DMS153 (cell line): Measurements from ENCODE around the gene TMEM135.
"Not testable (repeated sequence)": the region's sequence is repeated elsewhere in the genome, so short reads cannot be mapped to it uniquely, and the experiment has no call there.

Experiments used
- DNase-seq: peaks from one replicate; lab custom pipeline; 2025; lab: John Stamatoyannopoulos, UW

TMEM135 gene

DNA sequence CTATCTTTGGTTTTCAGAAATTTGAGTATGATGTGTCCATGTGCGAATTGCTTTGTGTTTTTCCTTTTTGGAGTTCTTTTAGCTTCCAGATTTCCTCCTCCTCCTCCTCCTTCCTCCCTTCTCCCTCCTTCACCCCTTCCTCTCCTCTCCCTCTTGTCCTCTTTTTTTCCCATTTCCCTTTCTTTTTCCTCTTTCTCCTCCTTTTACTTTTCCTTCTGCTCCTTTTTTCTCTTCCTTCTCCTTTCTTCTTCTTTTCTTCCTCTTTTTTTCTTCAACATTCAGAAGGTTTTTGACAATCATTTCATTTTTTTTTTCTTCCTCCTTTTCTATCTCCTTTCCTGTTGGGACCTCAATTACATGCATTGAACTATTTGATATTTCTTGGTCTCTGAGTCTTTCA lies 104.9 kb downstream of the TMEM135 start:
- no peak for DNase-seq

DNA sequence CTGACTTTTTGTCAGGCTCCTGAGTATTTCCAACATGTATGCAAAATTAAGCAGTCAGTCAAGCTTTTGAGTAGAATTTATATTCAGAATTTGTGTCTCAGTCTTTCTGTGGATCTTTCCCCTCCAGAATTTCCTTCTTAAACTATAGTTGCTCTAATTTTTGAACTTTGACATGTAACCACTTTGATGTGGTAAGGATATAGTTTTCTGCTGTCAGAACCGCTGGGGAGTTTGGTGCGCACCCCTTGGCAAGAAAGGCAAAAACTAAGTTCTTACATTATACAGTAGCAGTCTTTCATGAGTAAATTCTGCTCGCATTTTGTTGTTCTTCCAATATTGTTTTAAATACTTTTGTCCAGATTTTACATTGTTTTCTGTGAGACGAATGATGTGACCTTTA lies 105.9 kb downstream of the TMEM135 start:
- no peak for DNase-seq

DNA sequence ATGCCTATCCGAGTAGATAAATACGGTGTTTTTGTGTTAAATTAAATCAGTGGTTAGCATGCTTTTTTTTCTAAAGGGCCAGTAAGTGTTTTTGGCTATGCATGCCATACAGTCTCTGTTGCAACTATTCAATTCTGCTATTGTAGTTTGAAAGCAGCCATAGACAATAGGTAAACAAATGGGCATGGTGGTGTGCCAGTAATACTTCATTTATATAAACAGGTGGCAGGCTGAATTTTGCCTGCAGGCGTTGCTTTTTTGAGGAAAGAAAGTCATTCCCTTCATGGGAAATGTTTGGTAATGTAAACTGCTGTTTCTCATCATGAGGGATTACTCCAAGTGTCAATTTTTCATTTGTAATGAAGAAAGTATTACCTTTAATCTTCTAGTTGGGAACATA lies 106.5 kb downstream of the TMEM135 start:
- DNase-seq = no peak

DNA sequence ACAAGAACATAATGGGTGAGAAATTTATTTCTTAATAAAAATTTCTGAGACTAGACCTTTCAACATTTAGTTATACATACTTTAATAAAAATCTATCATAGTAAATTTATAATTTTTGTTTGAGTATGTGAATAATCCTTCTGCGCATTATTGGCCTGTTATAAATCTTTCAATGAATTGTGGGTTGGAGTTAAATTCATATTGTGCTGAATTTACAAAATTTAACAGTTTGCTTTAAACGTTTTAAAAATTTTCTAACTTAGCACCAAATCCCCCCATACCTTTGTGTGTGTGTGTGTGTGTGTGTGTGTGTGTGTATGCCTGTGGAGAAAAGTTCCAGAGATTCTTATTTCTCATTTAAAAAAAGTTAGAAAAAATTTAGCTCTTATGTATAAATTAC lies 111.0 kb downstream of the TMEM135 start:
- DNase-seq = no peak

DNA sequence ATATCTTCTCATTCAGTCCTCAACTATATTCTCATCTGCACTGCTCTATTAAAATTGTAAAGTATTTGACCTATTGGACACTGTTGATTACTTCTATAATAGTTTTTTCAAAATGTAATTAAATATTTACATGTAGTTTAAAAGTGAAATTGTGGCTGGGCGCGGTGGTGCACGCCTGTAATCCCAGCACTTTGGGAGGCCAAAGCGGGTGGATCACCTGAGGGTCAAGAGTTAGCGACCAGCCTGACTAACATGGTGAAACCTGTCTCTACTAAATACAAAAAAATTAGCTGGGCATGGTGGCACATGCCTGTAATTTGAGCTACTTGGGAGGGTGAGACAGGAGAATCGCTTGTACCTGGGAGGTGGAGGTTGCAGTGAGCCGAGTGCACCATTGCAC lies 112.0 kb downstream of the TMEM135 start:
- DNase-seq = not testable (repeated sequence)

DNA sequence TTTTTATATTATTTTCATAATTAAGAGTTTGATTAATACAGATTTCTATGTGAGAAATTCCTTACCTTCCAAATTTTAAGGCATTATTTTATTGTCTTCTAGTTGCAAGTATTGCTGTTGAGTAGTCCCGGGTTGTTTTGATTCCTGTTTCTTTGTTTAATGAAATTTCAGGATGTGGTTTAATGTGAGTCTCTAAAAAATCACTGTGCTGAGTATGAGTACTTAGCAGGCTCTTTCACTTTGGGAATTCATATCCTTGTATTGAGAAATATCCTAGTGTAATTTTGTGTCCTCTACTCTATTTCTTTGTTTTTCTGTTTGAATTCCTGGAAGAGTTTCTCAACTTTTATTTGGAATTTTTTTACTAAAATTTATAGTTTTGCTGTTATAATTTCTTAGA lies 113.2 kb downstream of the TMEM135 start:
- DNase-seq = no peak

DNA sequence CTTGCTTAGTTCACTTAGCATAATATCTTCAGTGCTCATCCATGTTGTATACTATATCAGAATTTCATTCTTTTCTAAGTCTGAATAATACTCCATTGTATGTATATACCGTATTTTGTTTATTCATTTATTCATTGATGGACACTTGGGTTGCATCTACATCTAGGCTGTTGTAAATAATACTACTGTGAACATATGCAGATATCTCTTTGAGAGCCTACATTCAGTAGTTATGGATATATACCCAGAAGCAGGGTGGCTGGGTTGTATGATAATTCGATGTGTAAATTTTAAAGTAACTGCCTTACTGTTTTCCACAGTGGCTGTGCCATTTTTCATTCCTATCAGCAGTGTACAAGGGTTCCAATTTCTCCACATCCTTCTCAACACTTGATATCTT lies 116.5 kb downstream of the TMEM135 start:
- DNase-seq = no peak

DNA sequence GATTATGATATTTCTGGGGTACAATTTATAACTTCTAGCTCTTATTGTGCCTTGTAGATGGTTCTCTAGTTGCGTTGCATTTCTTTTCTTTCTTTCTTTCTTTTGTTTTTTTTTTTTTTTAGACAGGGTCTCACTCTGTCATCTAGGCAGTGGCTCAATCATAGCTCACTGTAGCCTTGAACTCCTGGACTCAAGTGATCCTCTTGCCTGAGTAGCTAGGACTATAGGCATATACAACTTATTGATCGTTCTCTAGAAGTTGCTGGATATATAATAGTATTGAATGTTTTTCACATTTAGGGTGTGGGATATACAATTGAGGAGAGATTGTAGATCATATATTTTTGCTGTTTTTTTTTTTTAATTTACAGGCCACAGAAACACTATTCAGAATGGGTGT lies 119.2 kb downstream of the TMEM135 start:
- DNase-seq = no peak

DNA sequence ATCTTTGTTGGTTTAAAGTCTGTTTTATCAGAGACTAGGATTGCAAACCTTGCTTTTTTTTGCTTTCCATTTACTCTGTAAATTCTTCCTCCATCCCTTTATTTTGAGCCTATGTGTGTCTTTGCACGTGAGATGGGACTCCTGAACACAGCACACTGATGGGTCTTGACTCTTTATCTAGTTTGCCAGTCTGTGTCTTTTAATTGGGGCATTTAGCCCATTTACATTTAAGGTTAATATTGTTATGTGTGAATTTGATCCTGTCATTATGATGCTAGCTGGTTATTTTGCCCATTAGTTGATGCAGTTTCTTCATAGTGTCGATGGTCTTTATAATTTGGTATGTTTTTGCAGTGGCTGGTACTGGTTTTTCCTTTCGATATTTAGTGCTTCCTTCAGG lies 131.3 kb downstream of the TMEM135 start:
- DNase-seq = not testable (repeated sequence)

DNA sequence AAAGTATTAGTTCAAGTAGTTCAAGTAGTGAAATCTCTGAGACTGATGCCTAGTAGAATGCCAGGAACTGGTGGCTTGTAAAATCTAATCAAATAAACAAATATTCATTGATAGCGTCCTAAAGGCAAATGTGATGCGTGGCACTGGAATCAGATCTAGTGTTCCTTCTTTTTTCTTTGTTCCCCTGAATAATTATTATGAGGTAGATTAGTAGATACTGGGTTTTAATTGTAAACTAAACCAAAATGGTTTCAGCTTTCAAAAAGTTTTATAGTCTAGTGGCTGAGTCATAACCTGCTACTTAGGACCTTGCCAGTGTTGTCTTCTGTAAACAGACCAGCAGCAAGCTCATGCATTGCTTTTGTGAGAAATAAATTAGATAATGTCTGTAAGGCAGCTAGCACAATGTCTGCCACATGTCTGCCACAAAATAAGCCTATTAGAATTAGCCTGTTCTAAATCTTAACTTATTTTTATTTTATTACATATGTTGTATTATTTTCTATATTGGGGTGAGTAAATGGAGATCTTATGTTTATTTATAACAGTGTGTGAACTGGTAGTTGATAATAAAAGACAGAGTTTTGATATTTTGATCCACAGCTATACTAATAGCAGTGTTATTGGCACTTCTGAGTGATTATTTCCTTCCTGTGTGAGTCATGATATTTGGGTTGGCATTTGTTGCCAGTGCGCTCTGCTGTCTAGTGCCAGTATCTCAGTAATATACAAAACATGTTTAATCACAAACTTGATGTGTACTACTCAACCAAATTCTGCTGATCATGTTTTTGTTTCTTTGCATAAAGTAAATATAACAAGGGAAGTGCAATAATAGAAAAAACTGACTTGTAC lies 135.7 kb downstream of the TMEM135 start:
- peak; percentile 79 for DNase-seq

DNA sequence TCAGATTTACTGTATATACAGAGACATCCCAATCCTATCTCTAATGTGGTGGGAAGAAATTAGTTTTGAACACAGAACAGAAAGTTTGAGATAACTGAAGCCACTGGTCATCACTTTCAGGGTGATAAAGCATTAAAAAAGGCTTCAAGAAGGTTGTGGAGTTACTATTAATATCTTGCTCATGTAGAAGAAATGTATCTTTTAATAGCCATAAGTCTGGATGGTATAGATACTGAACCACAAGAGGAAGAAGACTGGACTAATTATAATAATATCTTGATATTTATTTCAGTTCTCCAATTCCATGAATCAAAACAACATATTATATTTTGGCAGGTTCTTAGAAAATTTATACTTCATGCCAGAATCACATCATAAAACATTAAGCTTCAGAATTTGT lies 137.1 kb downstream of the TMEM135 start:
- DNase-seq = no peak

DNA sequence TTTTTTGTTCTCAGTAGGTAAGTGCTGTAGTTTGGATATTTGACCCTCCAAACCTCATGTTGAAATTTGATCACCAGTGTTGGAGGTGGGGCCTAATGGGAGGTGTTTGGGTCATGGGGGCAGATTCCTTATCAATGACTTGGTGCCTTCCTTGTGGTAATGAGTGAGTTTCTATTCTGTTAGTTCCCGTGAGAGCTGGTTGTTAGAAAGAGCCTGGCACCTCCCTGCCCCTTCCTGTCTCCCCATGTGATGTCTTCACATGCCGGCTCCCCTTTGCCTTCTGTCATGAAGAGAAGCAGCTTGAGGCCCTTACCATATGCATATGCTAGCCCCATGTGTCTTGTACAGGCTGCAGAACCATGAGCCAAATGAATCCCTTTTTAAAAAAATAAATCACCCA lies 138.3 kb downstream of the TMEM135 start:
- DNase-seq = no peak

DNA sequence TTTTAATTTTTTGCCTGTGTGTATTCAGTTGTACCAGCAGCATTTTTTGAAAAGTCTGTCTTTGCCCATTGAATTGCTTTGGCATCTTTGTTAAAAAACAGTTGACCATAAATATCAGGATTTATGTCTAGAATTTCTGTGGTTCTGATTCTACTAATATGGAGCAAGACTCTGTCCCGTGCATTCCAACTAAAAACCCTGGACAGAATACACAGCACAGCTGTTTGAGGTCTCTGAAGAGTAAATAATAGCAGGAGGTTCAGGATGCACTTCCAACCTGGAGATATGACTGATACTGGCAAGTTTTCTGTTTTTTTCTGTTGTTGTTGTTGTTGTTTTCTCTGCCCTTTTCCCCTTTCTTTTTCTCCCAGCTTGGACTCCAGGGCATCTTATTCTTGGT lies 141.9 kb downstream of the TMEM135 start:
- DNase-seq = no peak

DNA sequence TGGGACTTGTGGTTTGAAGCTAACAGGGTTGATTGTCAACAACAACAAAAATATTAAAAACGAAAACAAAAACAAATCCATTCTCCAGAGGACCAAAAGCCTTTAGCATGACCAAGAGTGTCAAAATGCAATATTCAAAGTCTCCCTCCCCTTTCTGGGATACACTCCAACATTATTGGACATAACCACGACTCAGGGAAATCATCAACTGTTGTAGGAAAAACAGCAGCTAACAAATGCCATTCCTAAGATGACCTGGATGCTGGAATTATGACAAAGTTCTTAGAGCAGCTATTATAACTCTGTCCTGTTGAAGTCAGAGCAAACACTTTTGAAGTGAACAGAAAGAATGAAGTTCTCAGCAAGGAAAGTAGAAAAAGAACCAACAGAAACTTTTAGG lies 143.0 kb downstream of the TMEM135 start:
- DNase-seq = no peak

DNA sequence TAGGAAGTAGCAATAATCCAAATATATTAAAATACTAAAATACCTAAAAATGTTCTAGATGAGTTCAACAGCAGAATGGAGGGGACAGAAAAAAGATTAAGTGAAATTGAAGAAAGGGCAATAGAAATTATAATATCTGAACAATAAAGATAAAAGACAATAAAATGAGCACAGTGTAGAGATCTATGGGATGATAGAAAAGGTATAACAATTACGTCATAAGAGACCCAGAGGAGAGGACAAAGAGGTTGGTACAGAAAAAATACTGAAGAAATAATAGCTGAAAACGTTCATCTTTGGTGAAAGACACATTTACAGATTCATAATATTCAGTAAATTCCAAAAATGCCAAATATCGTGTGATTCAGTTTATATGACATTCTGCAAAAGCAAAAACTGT lies 143.4 kb downstream of the TMEM135 start:
- no peak for DNase-seq

DNA sequence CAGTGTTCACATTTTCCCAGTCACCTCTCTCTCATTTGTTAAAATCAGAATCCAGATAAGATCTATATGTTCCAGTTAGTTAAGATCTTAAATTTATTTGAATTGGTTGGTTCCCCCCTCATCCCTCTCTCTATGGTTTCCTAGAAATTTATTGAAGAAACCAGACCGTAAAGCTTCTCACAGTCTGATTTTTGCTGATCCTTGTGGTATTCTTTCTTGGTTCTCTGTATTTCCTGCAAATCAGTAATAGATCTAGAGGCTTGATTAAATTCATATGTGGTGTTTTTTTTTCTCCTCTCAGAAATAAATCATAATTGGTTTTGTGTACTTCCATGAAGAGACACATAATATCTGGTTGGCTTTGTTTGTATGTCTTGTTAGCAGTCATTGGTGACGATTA lies 147.5 kb downstream of the TMEM135 start:
- DNase-seq = no peak

DNA sequence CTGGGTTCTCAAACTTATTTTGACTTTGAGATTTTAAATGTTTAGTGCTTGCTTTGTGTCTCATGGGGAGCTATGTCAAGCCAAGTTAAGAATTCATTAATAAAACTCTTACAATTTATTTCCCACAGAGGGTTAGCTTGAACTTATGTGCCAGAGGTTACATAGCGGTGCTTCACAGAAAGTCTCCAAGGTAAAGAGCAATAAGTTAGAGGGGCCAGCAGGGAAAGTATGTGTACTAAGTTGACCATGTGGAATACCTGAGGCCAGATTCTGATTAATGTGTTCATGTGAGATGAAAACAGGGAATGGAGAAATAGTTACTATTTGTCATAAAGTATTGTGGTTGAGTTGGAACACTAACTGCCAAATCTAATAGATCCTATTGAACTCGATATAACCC lies 149.3 kb downstream of the TMEM135 start:
- DNase-seq = no peak

DNA sequence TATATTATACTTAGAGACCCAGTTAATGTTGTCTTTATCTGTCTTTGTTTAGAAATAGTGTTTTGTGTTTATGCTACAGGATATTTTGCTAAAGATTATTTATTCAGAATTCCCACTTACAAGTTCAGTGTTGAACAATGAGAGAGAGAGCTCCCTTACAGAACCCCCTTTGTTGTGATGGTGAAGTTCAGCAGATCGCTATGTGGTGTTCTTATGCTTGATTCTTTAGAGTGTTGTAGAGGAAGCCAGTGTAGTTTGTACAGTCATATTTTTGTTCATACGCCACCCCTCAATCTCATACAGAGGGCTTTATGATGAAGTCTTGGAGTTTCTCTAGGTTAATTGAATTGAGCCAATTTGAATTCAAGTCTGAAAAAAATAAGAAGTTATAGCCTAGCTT lies 150.2 kb downstream of the TMEM135 start:
- DNase-seq = no peak

DNA sequence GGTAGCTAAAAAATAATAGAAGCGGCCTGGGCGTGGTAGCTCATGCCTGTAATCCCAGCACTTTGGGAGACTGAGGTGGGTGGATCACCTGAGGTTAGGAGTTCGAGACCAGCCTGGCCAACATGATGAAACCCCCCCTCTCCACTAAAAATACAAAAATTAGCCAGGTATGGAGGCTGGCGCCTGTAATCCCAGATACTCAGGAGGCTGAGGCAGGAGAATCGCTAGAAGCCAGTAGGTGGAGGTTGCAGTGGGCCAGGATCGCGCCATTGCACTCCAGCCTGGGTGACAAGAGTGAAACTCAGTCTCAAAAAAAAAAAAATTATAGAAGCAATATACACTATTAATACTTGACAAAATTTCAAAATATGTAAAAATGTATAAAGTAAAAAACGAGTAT lies 150.7 kb downstream of the TMEM135 start:
- DNase-seq = not testable (repeated sequence)

DNA sequence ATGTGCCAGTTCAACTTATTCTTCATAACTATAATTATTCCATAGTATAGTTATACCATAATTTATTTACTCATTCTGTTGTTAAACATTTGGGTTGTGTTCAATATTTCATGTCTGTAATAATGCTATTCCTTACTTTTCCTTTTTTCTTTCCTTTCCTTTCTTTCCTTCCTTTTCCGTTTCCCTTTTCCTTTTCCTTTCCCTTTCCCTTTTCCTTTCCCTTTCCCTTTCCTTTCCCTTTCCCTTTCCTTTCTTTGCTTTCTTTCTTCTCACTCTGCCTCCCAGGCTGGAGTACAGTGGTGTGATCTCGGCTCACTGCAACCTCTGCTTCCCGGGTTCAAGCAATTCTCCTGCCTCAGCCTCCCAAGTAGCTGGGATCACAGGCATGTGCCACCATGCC lies 151.2 kb downstream of the TMEM135 start:
- not testable (repeated sequence) for DNase-seq

DNA sequence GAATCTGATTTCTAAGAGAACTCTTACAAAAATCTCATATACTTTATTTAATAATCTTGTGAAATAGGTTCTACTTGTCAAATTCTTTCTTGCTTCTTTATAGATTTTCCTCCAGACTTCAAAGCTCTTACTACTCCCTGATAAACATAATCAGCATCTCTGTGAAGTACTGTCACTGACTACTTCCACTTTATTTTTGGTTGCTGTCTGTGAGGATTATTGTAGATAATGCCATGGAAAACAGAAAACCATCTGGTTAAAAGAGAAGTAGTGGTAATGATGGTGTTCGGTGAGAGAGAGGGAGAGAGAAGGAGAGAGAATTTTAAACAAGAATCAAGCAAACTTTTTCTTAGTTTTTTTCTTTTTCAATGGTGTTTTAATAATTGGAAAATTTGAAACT lies 152.3 kb downstream of the TMEM135 start:
- no peak for DNase-seq

DNA sequence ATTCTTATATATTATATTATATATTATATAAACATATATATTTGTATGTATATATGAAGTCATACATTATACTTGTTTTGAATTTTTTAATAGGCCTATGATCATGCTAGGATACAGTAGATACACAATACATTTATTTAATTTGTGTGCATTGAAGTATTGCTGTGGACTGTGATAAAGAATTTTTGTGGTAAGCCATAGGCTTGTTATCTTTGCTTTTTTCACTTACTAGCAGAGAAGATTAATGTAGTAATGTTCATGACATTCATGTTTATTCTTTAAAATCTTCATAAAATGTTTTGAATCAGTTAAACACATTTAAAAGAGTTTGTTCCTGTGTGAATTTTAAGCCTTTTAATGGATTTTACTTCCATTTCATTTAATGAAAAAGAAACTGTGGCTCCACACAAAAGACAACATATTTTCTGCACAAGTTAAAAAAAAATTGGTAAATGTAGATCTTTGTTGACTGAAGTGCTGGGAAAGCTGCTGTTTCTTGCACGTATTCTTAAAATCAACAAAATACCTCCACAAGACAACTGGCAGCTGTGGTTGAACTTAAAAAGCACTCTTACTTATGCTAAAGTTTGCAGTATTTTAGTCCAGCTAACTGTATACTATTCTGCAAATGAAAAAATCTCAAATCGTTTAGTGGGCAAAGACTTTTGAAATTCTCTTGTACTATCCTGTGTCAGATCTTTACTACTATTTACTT lies 156.2 kb downstream of the TMEM135 start:
- no peak for DNase-seq

DNA sequence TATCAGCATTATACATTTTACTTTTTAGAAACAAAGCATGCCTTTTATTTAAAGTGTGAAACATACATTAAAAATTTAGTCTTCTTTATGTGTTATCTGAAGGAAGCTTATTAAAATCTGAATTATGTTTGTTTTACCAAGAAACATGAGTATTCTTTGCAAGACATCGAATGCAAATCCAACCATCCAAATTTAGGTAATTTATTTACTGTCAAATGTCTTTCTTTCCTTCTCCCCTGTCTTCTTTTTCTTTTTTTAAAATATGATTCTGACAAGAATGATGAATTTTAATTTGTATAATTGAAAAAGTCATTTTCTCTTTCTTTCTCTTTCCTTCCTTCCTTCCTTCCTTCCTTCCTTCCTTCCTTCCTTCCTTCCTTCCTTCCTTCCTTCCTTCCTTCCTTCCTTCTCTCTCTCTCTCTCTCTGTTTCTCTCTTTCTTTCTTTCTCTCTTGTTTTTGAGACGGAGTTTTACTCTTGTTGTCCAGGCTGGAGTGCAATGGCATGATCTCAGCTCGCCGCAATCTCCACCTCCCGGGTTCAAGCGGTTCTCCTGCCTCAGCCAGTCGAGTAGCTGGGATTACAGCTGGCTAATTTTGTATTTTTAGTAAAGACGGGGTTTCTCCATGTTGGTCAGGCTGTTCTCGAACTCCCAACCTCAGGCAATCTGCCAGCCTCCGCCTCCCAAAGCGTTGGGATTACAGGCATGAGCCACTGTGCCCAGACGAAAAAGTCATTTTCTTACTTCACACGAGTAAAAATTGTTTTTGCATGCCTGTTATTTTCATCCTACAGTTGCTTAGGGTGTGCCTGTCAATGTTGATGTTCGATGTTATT lies 157.5 kb downstream of the TMEM135 start:
- DNase-seq = no peak
